ENCODE results near the gene CELSR1.
"Not testable (repeated sequence)": the region's sequence is repeated elsewhere in the genome, so short reads cannot be mapped to it uniquely, and the experiment has no call there.

The CELSR1 gene

DNA sequence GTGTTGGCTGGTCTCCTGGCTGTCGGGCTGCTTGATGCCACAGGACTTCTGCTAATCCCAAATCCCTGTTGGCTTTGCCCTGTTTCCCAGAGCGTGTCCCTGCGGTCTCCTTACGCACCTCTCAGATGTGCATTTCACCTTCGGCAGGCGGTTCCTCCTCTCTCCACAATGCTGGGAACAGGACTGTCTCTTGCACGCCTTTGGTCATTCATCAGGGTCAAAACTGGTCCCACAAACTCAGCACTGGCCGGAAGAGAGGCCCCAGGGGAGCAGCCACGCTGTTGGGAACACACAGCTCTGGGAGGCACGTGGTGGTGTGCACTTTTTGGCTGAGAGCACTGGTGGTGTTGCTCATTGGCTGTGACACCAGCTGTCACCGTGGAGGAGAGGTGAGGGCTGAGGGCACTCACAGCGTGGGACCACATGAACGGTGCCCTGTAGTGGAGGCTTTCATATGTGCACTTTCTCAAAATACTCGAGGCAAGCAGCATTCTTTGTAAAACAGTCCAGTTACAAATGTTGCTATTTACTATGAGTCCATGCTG, 217.2 kb downstream of the CELSR1 start:
- no peak for DNase-seq (ENCODE audit: low spot score)

DNA sequence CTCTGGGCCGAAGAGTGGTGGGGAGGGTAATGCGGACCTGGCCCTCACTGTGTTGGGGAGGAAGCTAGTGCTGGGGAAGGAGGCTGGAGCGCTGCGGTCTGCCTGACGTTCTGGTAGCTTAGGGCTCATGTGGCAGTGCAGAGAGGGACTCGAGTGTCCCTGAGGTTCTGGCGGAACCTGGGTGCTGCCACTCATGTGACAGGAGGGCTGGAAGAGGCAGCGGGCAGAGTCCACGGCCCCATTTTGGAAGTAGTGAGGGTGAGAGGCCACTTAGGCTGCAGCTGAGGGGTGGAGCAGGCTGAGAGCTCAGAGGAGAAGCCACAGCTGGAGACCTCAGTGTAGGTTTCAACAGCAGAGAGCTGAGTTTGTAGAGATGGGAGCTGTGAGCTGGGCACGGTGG, 218.1 kb downstream of the CELSR1 start:
- no peak for DNase-seq (ENCODE audit: low spot score)

DNA sequence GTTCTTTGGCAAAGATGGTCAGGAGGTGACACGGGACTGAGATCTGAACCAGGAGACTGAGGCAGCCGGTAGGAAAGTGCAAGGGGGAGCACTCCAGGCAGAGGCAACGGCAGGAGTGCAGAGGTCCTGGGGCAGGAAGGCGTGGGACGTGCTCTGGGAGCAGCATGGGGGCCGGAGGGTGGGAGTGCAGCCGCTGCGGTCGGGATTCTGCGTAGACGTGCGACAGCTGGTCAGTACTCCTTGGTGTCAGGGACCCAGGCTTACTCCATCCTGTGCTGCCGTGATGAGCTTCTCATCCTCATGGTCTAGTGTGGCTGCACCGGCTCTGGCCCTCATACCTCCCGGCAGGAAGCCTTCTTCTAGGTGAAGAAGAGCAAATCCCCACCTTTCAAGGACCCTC, 218.8 kb downstream of the CELSR1 start:
- no peak for DNase-seq (ENCODE audit: low spot score)

DNA sequence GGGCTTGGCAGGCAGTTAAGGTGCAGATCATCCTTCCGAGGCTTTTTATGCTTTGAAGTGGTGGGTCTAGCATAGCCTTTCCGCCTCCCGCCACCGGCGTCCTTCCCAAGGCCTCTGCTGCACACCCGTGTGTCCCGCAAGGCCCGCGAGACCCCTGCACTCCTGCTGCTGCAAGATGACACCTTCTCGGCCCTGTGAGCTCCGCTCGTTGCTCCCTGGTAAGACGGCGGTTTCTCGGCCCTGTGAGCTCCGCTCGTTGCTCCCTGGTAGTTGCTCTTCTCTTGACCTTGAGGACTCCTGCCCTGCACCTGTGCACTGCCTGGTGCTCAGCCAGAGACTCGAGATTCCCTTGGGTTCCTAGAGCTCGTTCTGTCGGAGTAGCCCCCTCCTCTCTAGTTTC, 219.8 kb downstream of the CELSR1 start:
- no peak for DNase-seq (ENCODE audit: low spot score)

DNA sequence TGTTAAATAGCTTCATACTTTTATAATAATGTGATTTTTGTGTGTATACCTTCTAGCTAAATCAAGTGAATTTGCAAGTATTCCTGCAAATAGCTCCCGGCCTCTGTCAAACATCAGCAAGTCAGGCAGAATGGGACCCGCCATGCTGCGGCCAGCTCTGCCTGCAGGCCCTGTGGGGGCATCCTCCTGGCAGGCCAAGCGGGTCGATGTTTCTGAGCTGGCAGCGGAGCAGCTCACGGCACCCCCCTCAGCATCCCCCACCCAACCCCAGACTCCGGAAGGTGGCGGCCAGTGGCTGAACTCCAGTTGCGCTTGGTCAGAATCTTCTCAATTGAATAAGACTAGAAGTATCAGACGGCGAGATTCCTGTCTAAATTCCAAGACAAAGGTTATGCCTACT, 221.4 kb downstream of the CELSR1 start:
- no peak for DNase-seq (ENCODE audit: low spot score)

DNA sequence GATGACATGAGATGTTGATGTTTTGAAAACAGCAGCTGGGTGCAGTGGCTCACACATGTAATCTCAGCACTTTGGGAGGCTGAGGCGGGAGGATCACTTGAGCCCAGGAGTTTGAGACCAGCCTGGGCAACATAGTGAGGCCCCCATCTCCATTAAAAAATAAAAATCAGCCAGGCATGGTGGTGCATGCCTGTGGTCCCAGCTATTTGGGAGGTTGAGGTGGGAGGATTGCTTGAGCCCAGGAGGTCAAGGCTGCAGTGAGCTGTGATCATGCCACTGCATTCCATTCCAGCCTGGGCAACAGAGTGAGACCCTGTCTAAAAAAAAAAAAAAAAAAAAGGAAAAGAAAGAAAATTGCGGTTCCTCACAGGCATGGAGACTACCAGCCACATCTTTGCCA, 224.6 kb downstream of the CELSR1 start:
- DNase-seq (ENCODE audit: low spot score): not testable (repeated sequence)

DNA sequence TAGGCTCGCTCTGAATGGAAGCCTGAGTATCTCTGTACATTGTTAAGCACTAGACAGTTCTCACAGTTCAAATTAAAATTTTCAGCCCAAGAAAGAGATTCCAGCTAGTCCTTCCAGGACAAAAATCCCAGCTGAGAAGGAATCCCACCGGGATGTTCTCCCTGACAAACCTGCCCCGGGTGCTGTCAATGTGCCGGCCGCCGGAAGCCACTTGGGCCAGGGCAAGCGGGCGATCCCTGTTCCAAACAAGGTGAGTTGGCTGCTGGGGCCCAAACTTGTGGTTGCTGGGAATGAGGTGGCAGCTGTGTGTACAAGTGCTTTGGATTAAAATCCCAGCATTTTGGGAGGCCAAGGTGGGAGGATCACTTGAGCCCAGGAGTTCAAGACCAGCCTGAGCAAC, 225.4 kb downstream of the CELSR1 start:
- DNase-seq (ENCODE audit: low spot score): no peak

All from COLO829 (cell line).